OCI-LY7 (cell line): ENCODE data around the gene SKA2. TPM values are rescaled to one million over a fixed set of nuclear protein-coding genes. Genes with fewer than 3 reads are reported as not detected.

Experiments used
- BruUV-seq: library from RNA; stranded (reverse); fragments of 400-500 nt; replicated peaks from 2 replicates; lab custom pipeline; 2021; lab: Mats Ljungman, UMichigan
- CTCF ChIA-PET: fragments of 300-600 bp; sonication (Branson Sonifier 250); formaldehyde crosslinking; loops from one replicate; lab custom pipeline; 2022; ENCODE audit warnings: antibody characterized with exemption; ENCODE audit not compliant: unreplicated experiment; lab: Charles Lee
- POLR2A ChIA-PET: fragments of 300-600 bp; sonication (Branson Sonifier 250); formaldehyde crosslinking; loops from one replicate; lab custom pipeline; 2022; ENCODE audit warnings: antibody characterized with exemption; lab: Charles Lee
- DNase-seq: peaks from one replicate; pipeline ENCODE4 v3.0.0-alpha.2; 2015; ENCODE audit warnings: low spot score
- H2AFZ ChIP-seq: fragments of 200-600 bp; sonication (generic), shearing (Covaris generic); 2 replicates; pipeline ENCODE4 v1.6.1; 2014; ENCODE audit warnings: mild to moderate bottlenecking, antibody characterized with exemption, low read length, moderate library complexity
- H3K27ac ChIP-seq: fragments of 200-600 bp; sonication (generic); 2 replicates; pipeline ENCODE4 v1.5.1; 2014; ENCODE audit warnings: mixed run types, low read depth, mild to moderate bottlenecking, moderate library complexity, low read length, inconsistent platforms; ENCODE audit not compliant: poor library complexity, severe bottlenecking
- H3K36me3 ChIP-seq: fragments of 200-600 bp; sonication (generic); 2 replicates; pipeline ENCODE4 v1.6.1; 2014; ENCODE audit warnings: mild to moderate bottlenecking, antibody characterized with exemption, low read length, moderate library complexity, mixed read lengths; ENCODE audit not compliant: insufficient read depth
- H3K4me1 ChIP-seq: fragments of 200-600 bp; sonication (generic); 2 replicates; pipeline ENCODE4 v1.5.1; 2014; ENCODE audit warnings: mild to moderate bottlenecking, low read length; ENCODE audit not compliant: insufficient read depth, poor library complexity, severe bottlenecking
- H3K4me2 ChIP-seq: fragments of 200-600 bp; sonication (generic); 2 replicates; pipeline ENCODE4 v1.6.1; 2014; ENCODE audit warnings: mild to moderate bottlenecking, low read length
- H3K4me3 ChIP-seq: fragments of 200-600 bp; sonication (generic); 2 replicates; pipeline ENCODE4 v1.5.1; 2014; ENCODE audit warnings: mild to moderate bottlenecking, low read depth, low read length; ENCODE audit not compliant: poor library complexity, severe bottlenecking
- H3K79me2 ChIP-seq: fragments of 200-600 bp; sonication (generic); 2 replicates; pipeline ENCODE4 v1.6.1; 2016; ENCODE audit warnings: low read depth, mild to moderate bottlenecking, low read length, moderate library complexity, mixed read lengths; ENCODE audit not compliant: insufficient read depth
- H3K9me2 ChIP-seq: fragments of 200-600 bp; sonication (generic); 2 replicates; pipeline ENCODE4 v1.6.1; 2016; ENCODE audit warnings: mild to moderate bottlenecking, low read length, mixed read lengths; ENCODE audit not compliant: insufficient read depth
- H3K9me3 ChIP-seq: fragments of 200-600 bp; sonication (generic); 2 replicates; pipeline ENCODE4 v1.6.1; 2014; ENCODE audit warnings: mild to moderate bottlenecking, mixed run types, low read length, mixed read lengths
- H4K20me1 ChIP-seq: fragments of 200-600 bp; sonication (generic); 2 replicates; pipeline ENCODE4 v1.6.1; 2014; ENCODE audit warnings: mild to moderate bottlenecking, antibody characterized with exemption, low read length, moderate library complexity, mixed read lengths; ENCODE audit not compliant: insufficient read depth
- CTCF ChIP-seq: fragments of 200-600 bp; sonication (generic); conservative IDR thresholded peaks from 2 replicates; pipeline ENCODE4 v1.5.1; 2014; ENCODE audit warnings: mild to moderate bottlenecking, antibody characterized with exemption, low read length, moderate library complexity, mixed read lengths
- EZH2phosphoT487 ChIP-seq: fragments of 200-600 bp; sonication (generic); IDR thresholded peaks from 2 replicates; pipeline ENCODE4 v1.6.1; 2018; ENCODE audit warnings: low read depth, borderline replicate concordance, mild to moderate bottlenecking, mixed run types, antibody characterized with exemption, low read length, moderate library complexity, mixed read lengths
- intact Hi-C: fragments of 100-400 bp; cut with micrococcal nuclease; formaldehyde crosslinking; loops from one replicate; pipeline ENCODE4 v1.10.0; 2022; ENCODE audit not compliant: unreplicated experiment
- total RNA-seq, 2 experiments: library from RNA; depleted of rRNA in 1 of 2; stranded (reverse); fragments of >200 nt in 1 of 2; shearing (Covaris generic) in 1 of 2; gene quantifications; 2 replicates each; pipeline ENCODE4 v1.2.3, GENCODE V29; 2014 to 2022

Gene SKA2
- total RNA-seq, 2 experiments from 2014 or later = 82.5 to 106 TPM

GRCh38 chr17:59124665-59125064 lies 30.3 kb downstream of the SKA2 start:
- no peaks in the 10 kb centered on the region for H3K9me2 ChIP-seq
- TF ChIP-seq EZH2phosphoT487 (no peak), CTCF (no peak)
- no peaks in the 10 kb centered on the region; the same call in 1 of the 2 replicates for H4K20me1 ChIP-seq
- no TSS peak for BruUV-seq
- H2AFZ ChIP-seq = no peak overlapping the region
- H3K4me1 ChIP-seq = no peaks in the 10 kb centered on the region
- ChIA-PET CTCF (no interaction called here), POLR2A (interaction anchor here (0.9 to 1.2 kb wide), 3 partner anchors 12 to 27 kb away, joined by 3 to 4 read pairs (median 3); partner anchors contain the start of gene TRIM37)
- peaks cover 79% of the 10 kb centered on the region for H3K36me3 ChIP-seq
- intact Hi-C loops = no loop called here
- no peak overlapping the region for H3K4me3 ChIP-seq
- H3K27ac ChIP-seq = no peak overlapping the region
- peaks cover 26% of the 10 kb centered on the region for H3K79me2 ChIP-seq
- DNase-seq = no peak
- no peaks in the 10 kb centered on the region for H3K9me3 ChIP-seq
- no peak overlapping the region for H3K4me2 ChIP-seq

GRCh38 chr17:59121901-59122480 lies 33.0 kb downstream of the SKA2 start:
- Histone ChIP-seq H3K9me2 (no peaks in the 10 kb centered on the region), H2AFZ (no peak overlapping the region), H3K9me3 (no peaks in the 10 kb centered on the region), H3K4me1 (no peaks in the 10 kb centered on the region), H4K20me1 (no peaks in the 10 kb centered on the region; the same call in 1 of the 2 replicates), H3K36me3 (peaks cover 79% of the 10 kb centered on the region), H3K79me2 (peaks cover 24% of the 10 kb centered on the region), H3K4me3 (no peak overlapping the region), H3K27ac (no peak overlapping the region), H3K4me2 (no peak overlapping the region)
- no TSS peak for BruUV-seq
- TF ChIP-seq EZH2phosphoT487 (no peak), CTCF (no peak)
- DNase-seq = no peak
- CTCF ChIA-PET = no interaction called here
- POLR2A ChIA-PET = interaction anchor here (0.6 kb wide), 1 partner anchor 21 kb away, joined by 3 read pairs; no protein-coding TSS in a partner anchor
- intact Hi-C loops = no loop called here

GRCh38 chr17:59115474-59115873 lies 39.5 kb downstream of the SKA2 start:
- no TSS peak for BruUV-seq
- H3K27ac ChIP-seq = no peak overlapping the region
- no peaks in the 10 kb centered on the region; the same call in 1 of the 2 replicates for H4K20me1 ChIP-seq
- H3K4me1 ChIP-seq = no peaks in the 10 kb centered on the region
- H2AFZ ChIP-seq = no peak overlapping the region
- CTCF ChIA-PET = no interaction called here
- TF ChIP-seq CTCF (no peak), EZH2phosphoT487 (no peak)
- no peak for DNase-seq
- POLR2A ChIA-PET = interaction anchor here (1.3 kb wide), 1 partner anchor 10 kb away, joined by 3 read pairs; no protein-coding TSS in a partner anchor
- intact Hi-C loops = no loop called here
- peaks cover 96% of the 10 kb centered on the region for H3K36me3 ChIP-seq
- H3K79me2 ChIP-seq = peaks cover 4% of the 10 kb centered on the region; the same call in 1 of the 2 replicates
- no peak overlapping the region for H3K4me2 ChIP-seq
- H3K9me3 ChIP-seq = no peaks in the 10 kb centered on the region
- H3K9me2 ChIP-seq = no peaks in the 10 kb centered on the region
- H3K4me3 ChIP-seq = no peak overlapping the region
